Measurements from ENCODE around the gene SH2D6. TPM values are rescaled to one million over a fixed set of nuclear protein-coding genes. Genes with fewer than 3 reads are reported as not detected.

Gene SH2D6
- total RNA-seq, 2 donors from 2014 or later: 1.6 to 9.2 TPM

GRCh38 chr2:85453571-85453970, 35.1 kb downstream of the SH2D6 start:
- Histone ChIP-seq H3K36me3 (no peaks in the 10 kb centered on the region), H3K9me3 (no peaks in the 10 kb centered on the region), H3K4me1 (peaks cover 3% of the 10 kb centered on the region), H3K27ac (no peak overlapping the region), H3K9ac (ENCODE audit: low read depth in 2 of 2, low read length in 2 of 2) (peak overlapping the region in 1 of 2 donors; percentile 14), H3K4me3 (no peak overlapping the region), H3K27me3 (no peaks in the 10 kb centered on the region)
- intact Hi-C loops (cut with DNase I): no loop called here
- no peak for DNase-seq
- TF ChIP-seq CTCF (IDR thresholded peaks at IDR 0.05): no peak

GRCh38 chr2:85455552-85456090, 37.1 kb downstream of the SH2D6 start:
- Histone ChIP-seq H3K36me3 (no peaks in the 10 kb centered on the region), H3K27ac (no peak overlapping the region), H3K4me1 (peaks cover 3% of the 10 kb centered on the region), H3K9me3 (no peaks in the 10 kb centered on the region), H3K4me3 (no peak overlapping the region), H3K27me3 (no peaks in the 10 kb centered on the region), H3K9ac (ENCODE audit: low read depth in 2 of 2, low read length in 2 of 2) (no peak overlapping the region)
- intact Hi-C loops (cut with DNase I): no loop called here
- no peak for TF ChIP-seq CTCF (IDR thresholded peaks at IDR 0.05)
- no peak for DNase-seq

- no peaks in the 10 kb centered on the region for H3K27me3 ChIP-seq
- no peak for TF ChIP-seq CTCF (IDR thresholded peaks at IDR 0.05)
- H3K36me3 ChIP-seq: no peaks in the 10 kb centered on the region
- no peak for DNase-seq
- H3K4me3 ChIP-seq: no peak overlapping the region
- H3K9me3 ChIP-seq: no peaks in the 10 kb centered on the region
- intact Hi-C loops (cut with DNase I): no loop called here
- H3K9ac ChIP-seq (ENCODE audit: low read depth in 2 of 2, low read length in 2 of 2): no peak overlapping the region
- peaks cover 3% of the 10 kb centered on the region for H3K4me1 ChIP-seq
- no peak overlapping the region for H3K27ac ChIP-seq
Observed at GRCh38 chr2:85457043-85457442, 38.5 kb downstream of the SH2D6 start.

GRCh38 chr2:85457877-85458316, 39.4 kb downstream of the SH2D6 start:
- intact Hi-C loops (cut with DNase I): no loop called here
- H3K36me3 ChIP-seq: no peaks in the 10 kb centered on the region
- H3K27me3 ChIP-seq: no peaks in the 10 kb centered on the region
- no peak overlapping the region for H3K9ac ChIP-seq (ENCODE audit: low read depth in 2 of 2, low read length in 2 of 2)
- H3K9me3 ChIP-seq: no peaks in the 10 kb centered on the region
- peak; percentile 51 for DNase-seq
- H3K4me1 ChIP-seq: peaks cover 3% of the 10 kb centered on the region
- H3K4me3 ChIP-seq: no peak overlapping the region
- H3K27ac ChIP-seq: no peak overlapping the region
- TF ChIP-seq CTCF (IDR thresholded peaks at IDR 0.05): no peak

- no peaks in the 10 kb centered on the region for H3K27me3 ChIP-seq
- no peak overlapping the region for H3K4me3 ChIP-seq
- no peak for DNase-seq
- H3K36me3 ChIP-seq: no peaks in the 10 kb centered on the region
- TF ChIP-seq CTCF (IDR thresholded peaks at IDR 0.05): no peak
- peaks cover 3% of the 10 kb centered on the region for H3K4me1 ChIP-seq
- H3K27ac ChIP-seq: no peak overlapping the region
- H3K9me3 ChIP-seq: no peaks in the 10 kb centered on the region
- no peak overlapping the region for H3K9ac ChIP-seq (ENCODE audit: low read depth in 2 of 2, low read length in 2 of 2)
- intact Hi-C loops (cut with DNase I): no loop called here
Observed at GRCh38 chr2:85458601-85459563, 40.4 kb downstream of the SH2D6 start.
